K562 (cell line): ENCODE measurements around the gene SLC6A9. TPM values are rescaled to one million over a fixed set of nuclear protein-coding genes. Genes with fewer than 3 reads are reported as not detected.

Experiments
- ATAC-seq: fragments of 200-7000 bp; cut with Tn5 transposase; 3 replicates; pipeline ENCODE4 v1.9.1; 2020; ENCODE audit warnings: moderate library complexity
- BruUV-seq: library from RNA; stranded (reverse); fragments of 400-500 nt; replicated peaks from 2 replicates; lab custom pipeline; 2021; lab: Mats Ljungman, UMichigan
- CTCF ChIA-PET: fragments of 300-600 bp; formaldehyde crosslinking; extraction: SDS; loops from one replicate; lab custom pipeline; 2021; ENCODE audit warnings: low intra/inter-chr PET ratio; lab: Yijun Ruan, JAX
- POLR2A ChIA-PET: fragments of 300-600, 350-650 bp; sonication (Branson Sonifier 250); formaldehyde crosslinking; extraction: SDS; loops from one replicate; lab custom pipeline; 2021; ENCODE audit warnings: antibody characterized with exemption, inconsistent platforms; lab: Yijun Ruan, JAX
- DNase-seq, 4 experiments: peaks; one replicate each; pipeline versions ENCODE4 v3.0.0 to v3.0.0-alpha.2; 2011 to 2018; ENCODE audit warnings: low spot score in 3 of 4, mixed read lengths in 3 of 4; ENCODE audit errors: extremely low read depth in 1 of 4
- FAIRE-seq: peaks from 2 replicates; lab custom pipeline; 2011; peaks lifted over from hg19 to GRCh38; lab: Jason Lieb, UNC
- H2AFZ ChIP-seq: 2 replicates; pipeline ENCODE4 v1.6.0; 2011; ENCODE audit warnings: low read depth, low read length, control low read depth, inconsistent platforms
- H3K27ac ChIP-seq: fragments of 200-600 bp; 3 replicates; pipeline ENCODE4 v1.8.0; 2011; ENCODE audit warnings: low read depth, mild to moderate bottlenecking, control low read depth, inconsistent platforms, low read length, moderate library complexity, mixed read lengths; ENCODE audit errors: extremely low read depth
- H3K27me3 ChIP-seq, 2 experiments: fragments of 300-600 bp in 1 of 2; 2 replicates in 1 of 2; 3 replicates in 1 of 2; pipeline versions ENCODE4 v1.6.0 to v1.8.0; 2011; ENCODE audit warnings: inconsistent platforms in 2 of 2, low read length in 2 of 2, mild to moderate bottlenecking in 1 of 2, mixed read lengths in 1 of 2, moderate library complexity in 1 of 2; ENCODE audit not compliant: control insufficient read depth in 2 of 2, insufficient read depth in 2 of 2
- H3K36me3 ChIP-seq: fragments of 300-600 bp; 3 replicates; pipeline ENCODE4 v1.8.0; 2011; ENCODE audit warnings: mild to moderate bottlenecking, low read length, inconsistent platforms; ENCODE audit not compliant: control insufficient read depth, insufficient read depth
- H3K4me1 ChIP-seq, 2 experiments: fragments of 200-600 bp in 1 of 2; replicated peaks in 1 of 2; 2 replicates in 1 of 2; 3 replicates in 1 of 2; pipeline versions ENCODE4 v1.5.1 to v1.8.0; 2011; ENCODE audit warnings: inconsistent platforms in 2 of 2, low read length in 2 of 2, mild to moderate bottlenecking in 1 of 2, mixed read lengths in 1 of 2, moderate library complexity in 1 of 2; ENCODE audit not compliant: control insufficient read depth in 2 of 2, insufficient read depth in 2 of 2
- H3K4me2 ChIP-seq: 2 replicates; pipeline ENCODE4 v1.6.1; 2011; ENCODE audit warnings: low read length, control low read depth, inconsistent platforms, mixed read lengths; ENCODE audit not compliant: insufficient read depth
- H3K4me3 ChIP-seq: fragments of 200-600 bp; sonication (generic), shearing (Covaris generic); 2 replicates; pipeline ENCODE4 v1.5.1; 2016; ENCODE audit warnings: control low read depth, inconsistent platforms
- H3K79me2 ChIP-seq: fragments of 200-600 bp; 3 replicates; pipeline ENCODE4 v1.8.0; 2011; ENCODE audit warnings: low read length, inconsistent platforms; ENCODE audit not compliant: control insufficient read depth, insufficient read depth
- H3K9ac ChIP-seq, 2 experiments: 2 replicates each; pipeline versions ENCODE4 v1.6.0 to v1.6.1; 2011; ENCODE audit warnings: low read depth in 2 of 2, low read length in 2 of 2, control low read depth in 1 of 2, inconsistent platforms in 1 of 2, mild to moderate bottlenecking in 1 of 2, mixed read lengths in 1 of 2; ENCODE audit not compliant: insufficient read depth in 1 of 2
- H3K9me1 ChIP-seq: one replicate; pipeline ENCODE4 v1.6.0; 2011; ENCODE audit warnings: inconsistent platforms, mild to moderate bottlenecking, low read length, moderate library complexity; ENCODE audit not compliant: control insufficient read depth, insufficient read depth
- H3K9me3 ChIP-seq: replicated peaks from 2 replicates; pipeline ENCODE4 v1.5.1; 2011; ENCODE audit warnings: low read depth, low read length, inconsistent platforms; ENCODE audit not compliant: control insufficient read depth, insufficient read depth
- H4K20me1 ChIP-seq: replicated peaks from 2 replicates; pipeline ENCODE4 v1.6.1; 2011; ENCODE audit warnings: low read length, inconsistent platforms, mixed read lengths; ENCODE audit not compliant: control insufficient read depth, insufficient read depth
- AFF4 ChIP-seq: sonication (generic); formaldehyde crosslinking; IDR thresholded peaks from 2 replicates; pipeline ENCODE4 v1.8.0; 2023; ENCODE audit warnings: mild to moderate bottlenecking, missing genetic modification reagents
- ARID2 ChIP-seq: fragments of 450-650 bp; IDR thresholded peaks from 2 replicates; pipeline ENCODE4 v1.6.1; 2017; ENCODE audit warnings: antibody characterized with exemption, mild to moderate bottlenecking
- CGGBP1 ChIP-seq: fragments of 250-450 bp; sonication (Bioruptor Pico); IDR thresholded peaks from 2 replicates; pipeline ENCODE4 v1.9.0; 2021; ENCODE audit warnings: mild to moderate bottlenecking
- FOXM1 ChIP-seq, 2 experiments: fragments of 450-650 bp in 1 of 2; sonication (generic) in 1 of 2; formaldehyde crosslinking in 1 of 2; IDR thresholded peaks; 2 replicates each; pipeline versions ENCODE4 v1.6.1 to v1.9.0; 2017 to 2022; ENCODE audit warnings: low read depth in 2 of 2, mild to moderate bottlenecking in 2 of 2, missing genetic modification reagents in 1 of 2, moderate library complexity in 1 of 2
- HNRNPUL1 ChIP-seq: fragments of 200-400 bp; formaldehyde crosslinking; IDR thresholded peaks from 2 replicates; pipeline ENCODE4 v1.6.1; 2017; ENCODE audit warnings: low read length
- LCOR ChIP-seq: sonication (generic); formaldehyde crosslinking; IDR thresholded peaks from 2 replicates; pipeline ENCODE4 v1.8.0; 2022; ENCODE audit warnings: mild to moderate bottlenecking, missing genetic modification reagents
- POLR2G ChIP-seq: fragments of 200-400 bp; formaldehyde crosslinking; IDR thresholded peaks from 2 replicates; pipeline ENCODE4 v1.6.1; 2017; ENCODE audit warnings: low read depth, mild to moderate bottlenecking, antibody characterized with exemption, low read length, moderate library complexity
- RBFOX2 ChIP-seq: fragments of 200-400 bp; formaldehyde crosslinking; IDR thresholded peaks from 2 replicates; pipeline ENCODE4 v1.6.1; 2017; ENCODE audit warnings: low read depth, mild to moderate bottlenecking, low read length, moderate library complexity
- RFX7 ChIP-seq: fragments of 250-450 bp; sonication (Bioruptor Pico); IDR thresholded peaks from 2 replicates; pipeline ENCODE4 v1.5.1; 2021; ENCODE audit warnings: mild to moderate bottlenecking
- SRSF9 ChIP-seq: fragments of 200-400 bp; formaldehyde crosslinking; IDR thresholded peaks from 2 replicates; pipeline ENCODE4 v1.6.1; 2017; ENCODE audit warnings: low read depth, low read length, borderline replicate concordance
- ZNF239 ChIP-seq: fragments of 250-450 bp; sonication (Bioruptor Pico); IDR thresholded peaks from 2 replicates; pipeline ENCODE4 v1.4.0; 2020; ENCODE audit warnings: mild to moderate bottlenecking
- ZNF3 ChIP-seq: fragments of 250-450 bp; sonication (Bioruptor Pico); IDR thresholded peaks from 2 replicates; pipeline ENCODE4 v1.5.0; 2021; ENCODE audit warnings: mild to moderate bottlenecking, moderate library complexity
- WGBS: fragments of 100-300 bp; shearing (Covaris generic); methylation state at CpG from one replicate; pipeline ENCODE4 v1.1.6; 2016; ENCODE audit warnings: low coverage, mixed read lengths; ENCODE audit not compliant: insufficient coverage; ENCODE audit errors: missing lambda C conversion rate; 5-methylcytosine and 5-hydroxymethylcytosine counted together
- in situ Hi-C: fragments of 300-500 bp; cut with MboI; formaldehyde crosslinking; loops from 4 replicates; pipeline ENCODE4 v1.15.0; 2018; ENCODE audit warnings: inconsistent platforms, mixed read lengths
- intact Hi-C: fragments of 100-400 bp; cut with micrococcal nuclease; formaldehyde crosslinking; loops from 2 replicates; pipeline ENCODE4 v1.14.2; 2022
- polyA plus RNA-seq, 8 experiments: library from polyadenylated mRNA; depleted of rRNA in 4 of 8; stranded (reverse) in 5 of 8; unstranded in 3 of 8; fragments of >200 nt; fragmentation: Nextera tagmentation in 2 of 8; fragmentation: Illumina TruSeq in 1 of 8; extraction: Ambion mirVana in 2 of 8; extraction: Trizol in 1 of 8; gene quantifications; 2 replicates each; pipeline versions ENCODE4 v1.2.1 to v1.2.3, GENCODE V29; 2011 to 2014; ENCODE audit warnings: inconsistent platforms in 1 of 8, missing spikeins in 1 of 8
- total RNA-seq, 7 experiments: library from RNA; depleted of rRNA in 6 of 7; stranded (reverse); fragments of >200 nt in 6 of 7; fragmentation: Illumina TruSeq in 2 of 7; extraction: Trizol in 2 of 7; gene quantifications; 2 replicates each; pipeline versions ENCODE4 v1.2.1 to v1.2.3, GENCODE V29; 2011 to 2021; ENCODE audit warnings: low replicate concordance in 1 of 7

The SLC6A9 gene
- total and polyA plus RNA-seq, 9 of the 15 experiments (the other 6 are each of a cell fraction or from before 2014, with no cell fraction given): 0.17 to 18.7 (median 2.9) TPM

DNA sequence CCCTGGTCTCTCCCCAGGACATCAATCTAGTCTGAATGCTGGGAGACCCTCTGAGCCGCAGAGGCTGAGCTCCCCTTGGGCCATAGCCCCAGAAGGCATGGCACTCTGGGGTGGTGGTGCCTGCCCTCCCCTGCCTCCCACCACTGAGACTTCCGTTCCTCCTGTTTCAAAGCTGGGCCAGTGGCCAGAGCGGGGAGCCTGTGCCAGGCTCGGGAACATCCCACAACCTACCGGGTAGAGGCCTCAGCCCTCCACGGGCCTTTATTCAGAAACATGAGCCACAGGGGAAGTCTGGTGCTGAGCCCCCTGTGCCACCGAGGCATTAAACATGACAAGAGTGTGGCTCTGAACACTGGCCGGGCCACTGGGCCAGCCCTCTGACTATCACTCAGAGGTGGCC is 31.8 kb downstream of the SLC6A9 start:
- Histone ChIP-seq H3K27ac (no peak overlapping the region), H3K4me1 (peaks cover 5 to 67% of the 10 kb centered on the region in 2 experiments; a peak in 4 of 5 replicates), H3K9me3 (no peaks in the 10 kb centered on the region), H3K36me3 (no peaks in the 10 kb centered on the region; the same call in 2 of the 3 replicates), H3K79me2 (no peaks in the 10 kb centered on the region), H2AFZ (no peak overlapping the region), H3K9me1 (peaks cover 5% of the 10 kb centered on the region), H3K9ac (peak overlapping the region in 1 of 2 experiments; percentile 37; a peak in 2 of 4 replicates), H3K27me3 (no peaks in the 10 kb centered on the region), H3K4me2 (no peak overlapping the region), H3K4me3 (no peak overlapping the region), H4K20me1 (no peaks in the 10 kb centered on the region)
- no peak for DNase-seq
- CTCF ChIA-PET: no interaction called here
- no peak for ATAC-seq
- FAIRE-seq: no peak
- TF ChIP-seq HNRNPUL1 (no peak), POLR2G (peak; percentile 33; the same call in 1 of the 2 replicates), RBFOX2 (0 out of 2 replicates have a peak, but pooled peaks have one; percentile 11)
- 76% methylated on average over 8 of the region's 8 CpGs for WGBS
- intact Hi-C loops: loop anchor here (10.0 kb wide), 1 partner anchor 295 kb away; no protein-coding TSS in a partner anchor
- POLR2A ChIA-PET: interaction anchor here (0.8 to 1.7 kb wide), 7 partner anchors 10 to 49 kb away, joined by 3 to 10 read pairs (median 4); partner anchors contain the start of gene SLC6A9
- in situ Hi-C loops: no loop called here
- BruUV-seq: no TSS peak

- in situ Hi-C loops: no loop called here
- TF ChIP-seq LCOR (CRISPR knock-in tag): no peak
- TF ChIP-seq ZNF3: no peak
- TF ChIP-seq ARID2: no peak
- TF ChIP-seq ZNF239: no peak
- TF ChIP-seq FOXM1 (IDR thresholded peaks at IDR 0.05; ENCODE audit: low read depth): no peak
- no peak for TF ChIP-seq FOXM1 (CRISPR knock-in tag; IDR thresholded peaks at IDR 0.05; ENCODE audit: low read depth)
- TF ChIP-seq SRSF9: no peak
- no peak for TF ChIP-seq RFX7
- no peak for TF ChIP-seq CGGBP1 (CRISPR knock-in tag)
- no peak for TF ChIP-seq AFF4 (CRISPR knock-in tag)
These were observed 33.3 kb downstream of the SLC6A9 start for GRCh38 chr1:43998000-43998378.

More at GRCh38 chr1:43998000-43998378, 33.3 kb downstream of the SLC6A9 start:
- Histone ChIP-seq H3K27me3 (no peaks in the 10 kb centered on the region), H3K36me3 (no peaks in the 10 kb centered on the region), H3K79me2 (no peaks in the 10 kb centered on the region), H3K9me3 (no peaks in the 10 kb centered on the region), H3K4me3 (no peak overlapping the region), H4K20me1 (no peaks in the 10 kb centered on the region), H2AFZ (no peak overlapping the region), H3K9me1 (peaks cover 5% of the 10 kb centered on the region), H3K9ac (peak overlapping the region in 1 of 2 experiments; percentile 63; a peak in 2 of 4 replicates), H3K4me2 (no peak overlapping the region), H3K27ac (no peak overlapping the region), H3K4me1 (peaks cover 5 to 65% of the 10 kb centered on the region in 2 experiments; a peak in 4 of 5 replicates)
- BruUV-seq: no TSS peak
- no peak for DNase-seq
- WGBS: 69% methylated on average over 11 of the region's 11 CpGs
- POLR2A ChIA-PET: interaction anchor here (0.5 to 1.5 kb wide), 5 partner anchors 12 to 289 kb away, joined by 3 to 7 read pairs (median 4); partner anchors contain the start of gene SLC6A9
- no peak for FAIRE-seq
- no peak for ATAC-seq
- CTCF ChIA-PET: no interaction called here
- intact Hi-C loops: loop anchor here (10.0 kb wide), 1 partner anchor 297 kb away; no protein-coding TSS in a partner anchor
